Amygdala (tissue), 56 donors: ENCODE results near the gene FSIP2.
"Not testable (repeated sequence)": the region's sequence is repeated elsewhere in the genome, so short reads cannot be mapped to it uniquely, and the experiment has no call there.

Experiments
- DNase-seq, 56 donors: peaks; one replicate each; lab custom pipeline; 2025; lab: John Stamatoyannopoulos, UW

Gene FSIP2

GRCh38 chr2:185806783-185807182, 68.2 kb downstream of the FSIP2 start:
- no peak for DNase-seq

DNA sequence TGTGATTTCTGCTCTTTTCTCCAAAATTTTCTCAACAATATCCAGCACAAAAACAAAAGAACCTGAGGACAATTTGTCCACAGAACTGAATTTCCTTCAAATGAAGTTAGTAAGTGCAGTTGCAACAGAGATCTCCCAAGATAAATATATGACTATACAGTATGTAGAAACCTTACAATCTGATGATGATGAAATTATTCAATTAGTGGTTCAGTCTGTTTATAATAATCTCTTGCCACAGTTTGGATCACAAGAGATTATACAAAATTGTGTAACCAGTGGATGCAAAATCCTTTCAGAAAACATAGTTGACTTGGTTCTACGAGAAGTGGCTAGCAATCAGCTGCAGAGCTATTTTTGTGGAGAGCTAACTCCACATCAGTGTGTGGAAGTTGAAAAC, 68.7 kb downstream of the FSIP2 start:
- DNase-seq: no peak

GRCh38 chr2:185811580-185811979, 73.0 kb downstream of the FSIP2 start:
- DNase-seq: no peak

DNA sequence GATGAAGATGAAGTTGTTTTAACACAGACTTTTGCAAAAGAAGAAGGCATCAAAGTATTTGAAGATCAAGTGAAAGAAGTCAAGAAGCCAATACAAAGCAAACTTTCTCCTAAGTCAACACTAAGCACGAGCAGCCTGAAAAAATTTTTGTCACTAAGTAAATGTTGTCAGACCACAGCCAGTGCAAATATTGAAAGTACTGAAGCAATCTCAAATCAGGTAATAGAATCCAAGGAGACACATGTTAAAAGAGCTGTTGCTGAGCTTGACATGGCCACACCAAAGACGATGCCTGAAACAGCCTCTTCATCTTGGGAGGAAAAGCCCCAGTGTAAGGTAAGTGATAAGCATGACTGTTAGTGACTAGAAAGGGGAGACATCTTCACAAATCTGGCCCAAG, 75.1 kb downstream of the FSIP2 start:
- no peak for DNase-seq

DNA sequence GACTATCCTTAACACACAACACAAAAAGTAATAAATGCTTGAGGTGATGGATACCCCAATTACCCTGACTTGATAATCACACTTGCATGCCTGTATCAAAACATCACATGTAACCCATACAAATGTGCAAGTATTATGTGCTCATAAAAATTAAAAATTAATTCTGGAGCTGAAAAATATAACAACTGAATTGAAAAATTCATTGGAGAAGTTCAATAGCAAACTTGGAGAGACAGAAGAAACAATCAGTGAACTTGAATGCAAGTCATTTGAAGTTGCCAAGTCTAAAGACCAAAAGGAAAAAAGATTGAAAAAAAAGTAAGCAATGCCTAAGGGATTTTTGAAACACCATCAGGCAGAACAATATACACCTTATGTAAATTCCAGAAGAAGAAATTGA, 79.4 kb downstream of the FSIP2 start:
- no peak for DNase-seq

DNA sequence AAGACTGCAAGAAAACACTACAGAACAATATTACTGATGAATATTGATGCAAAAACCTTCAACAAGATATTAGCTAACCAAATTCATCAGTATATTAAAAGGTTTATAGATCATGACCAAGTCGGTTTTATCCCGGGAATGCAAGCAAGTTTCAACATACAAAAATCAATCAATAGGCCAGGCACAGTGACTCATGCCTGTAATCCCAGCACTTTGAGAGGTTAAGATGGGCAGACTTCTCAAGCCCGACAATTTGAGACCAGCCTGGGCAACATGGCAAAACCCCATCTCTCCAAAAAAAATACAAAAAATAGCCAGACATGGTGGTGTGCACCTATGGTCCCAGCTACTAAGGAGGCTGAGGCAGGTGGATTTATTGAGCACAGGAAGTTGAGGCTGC, 82.9 kb downstream of the FSIP2 start:
- DNase-seq: no peak

DNA sequence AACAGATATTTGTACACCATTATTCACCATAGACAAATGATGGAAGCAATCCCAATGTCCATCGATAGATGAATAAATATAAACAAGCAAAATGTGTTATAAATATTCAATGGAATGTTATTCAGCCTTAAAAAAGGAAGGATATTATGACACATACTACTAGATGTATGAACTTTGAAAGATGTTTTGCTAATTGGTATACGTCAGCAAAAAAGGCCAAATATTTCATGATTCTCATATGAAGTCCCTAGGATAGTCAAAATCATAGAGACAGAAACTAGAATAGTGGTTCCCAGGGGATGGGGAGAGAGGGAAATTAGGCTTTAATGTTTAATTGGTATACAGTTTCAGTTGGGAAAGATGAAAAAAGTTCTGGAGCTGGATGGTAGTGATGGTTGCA, 85.2 kb downstream of the FSIP2 start:
- DNase-seq: no peak

DNA sequence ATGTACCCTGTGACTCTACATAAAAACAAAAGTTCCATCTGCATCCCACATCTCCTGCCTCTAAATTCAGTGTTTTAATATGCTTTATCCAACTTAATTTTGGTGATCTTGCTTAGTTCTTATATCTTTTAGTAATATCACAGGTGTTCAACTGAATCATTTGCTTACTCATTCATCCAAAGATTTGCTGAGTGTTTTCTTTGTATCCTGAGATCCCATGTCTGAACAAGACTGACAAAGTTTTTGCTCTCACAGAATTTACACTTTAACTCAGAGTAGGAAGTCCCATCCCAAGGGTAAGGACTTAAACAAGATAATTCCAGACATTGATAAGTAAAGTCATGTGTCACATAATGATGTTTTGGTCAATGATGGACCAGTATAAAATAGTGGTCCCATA, 87.0 kb downstream of the FSIP2 start:
- no peak for DNase-seq

DNA sequence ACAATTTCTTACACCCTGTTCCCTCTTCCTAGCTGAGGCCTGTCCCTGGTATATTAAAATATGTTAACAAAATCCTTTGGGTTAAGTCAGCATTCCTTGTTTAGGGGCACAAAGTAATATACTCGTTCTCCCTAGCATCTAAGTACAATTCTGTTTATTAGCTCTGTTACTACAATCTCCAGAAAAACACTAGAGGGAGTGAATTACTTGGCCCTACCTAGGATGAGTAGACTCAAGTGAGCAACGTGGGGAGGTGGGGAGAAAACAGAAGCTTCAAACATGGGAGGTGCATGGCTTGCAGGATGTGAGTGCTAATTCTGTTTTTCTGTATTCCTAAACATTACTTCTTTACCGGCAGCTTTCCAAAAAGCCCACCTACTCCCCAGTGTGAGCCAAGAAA, 89.7 kb downstream of the FSIP2 start:
- no peak for DNase-seq

- DNase-seq: no peak
These were observed 95.3 kb downstream of the FSIP2 start for GRCh38 chr2:185833864-185834263.

DNA sequence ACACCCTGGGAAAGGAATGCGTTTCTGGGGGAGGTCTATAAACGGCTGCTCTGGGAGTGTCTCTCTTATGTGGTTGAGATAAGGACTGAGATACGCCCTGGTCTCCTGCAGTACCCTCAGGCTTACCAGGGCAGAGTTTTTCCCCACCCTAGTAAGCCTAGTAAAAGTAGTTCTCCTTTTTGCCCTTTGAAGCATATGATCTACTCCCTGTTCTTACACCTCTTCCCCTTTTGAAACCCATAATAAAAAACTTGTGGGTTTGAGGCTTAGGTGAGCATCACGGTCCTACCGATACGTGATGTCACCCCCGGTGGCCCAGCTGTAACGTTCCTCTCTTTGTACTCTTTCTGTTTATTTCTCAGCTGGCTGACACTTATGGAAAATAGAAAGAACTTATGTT, 97.4 kb downstream of the FSIP2 start:
- DNase-seq: no peak

GRCh38 chr2:185854885-185855284, 116.3 kb downstream of the FSIP2 start:
- no peak for DNase-seq

- no peak for DNase-seq
These were observed 119.1 kb downstream of the FSIP2 start for GRCh38 chr2:185857691-185858090.

- DNase-seq: no peak
These were observed 120.9 kb downstream of the FSIP2 start for GRCh38 chr2:185859506-185859905.

DNA sequence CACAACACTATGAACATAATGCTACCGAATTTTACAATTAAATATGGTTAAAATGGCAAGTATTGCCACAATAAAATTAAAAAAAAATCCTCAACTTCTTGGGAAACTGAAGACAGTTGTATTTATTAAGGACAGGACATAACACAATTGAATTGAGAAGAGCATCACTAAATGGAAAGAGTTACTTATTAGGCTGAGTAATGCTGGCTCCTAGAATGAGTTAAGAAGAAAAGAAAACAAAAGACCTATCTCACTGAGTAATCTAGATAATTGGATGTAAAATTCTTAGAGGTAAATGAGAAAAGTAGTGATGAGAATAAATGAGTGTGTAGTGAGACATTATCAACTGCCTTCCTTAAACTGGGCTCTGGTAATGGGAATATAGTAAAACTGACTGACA, 121.7 kb downstream of the FSIP2 start:
- DNase-seq: no peak

- DNase-seq: no peak
These were observed 124.2 kb downstream of the FSIP2 start for GRCh38 chr2:185862657-185863398.

GRCh38 chr2:185864468-185865260, 126.1 kb downstream of the FSIP2 start:
- DNase-seq: not testable (repeated sequence)

- no peak for DNase-seq
These were observed 136.7 kb downstream of the FSIP2 start for GRCh38 chr2:185875136-185875931.

- DNase-seq: no peak
These were observed 137.6 kb downstream of the FSIP2 start for GRCh38 chr2:185876234-185876633.

DNA sequence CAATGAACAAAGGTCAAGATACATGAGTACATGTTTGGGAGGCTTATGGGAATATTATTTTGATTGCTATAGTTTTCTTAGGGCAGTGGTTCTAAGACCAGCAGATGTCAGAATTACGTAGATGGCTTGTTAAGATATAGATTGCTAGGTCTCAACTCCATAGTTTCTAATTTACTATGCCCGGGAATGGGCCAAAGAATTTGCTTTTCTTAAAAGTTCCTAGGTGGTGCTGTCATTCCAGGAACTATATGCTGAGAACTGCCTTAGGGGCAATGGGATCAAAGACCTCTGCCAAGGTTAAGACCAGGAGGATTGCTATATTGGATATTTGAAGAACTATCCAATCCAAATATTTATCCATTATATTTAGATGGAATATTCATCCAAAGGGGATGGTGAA, 141.8 kb downstream of the FSIP2 start:
- no peak for DNase-seq
